Activated naive CD8-positive, alpha-beta T cell (primary cell): ENCODE data around the gene FBXO48.
"Not testable (repeated sequence)": the region's sequence is repeated elsewhere in the genome, so short reads cannot be mapped to it uniquely, and the experiment has no call there.

Source experiments
- H3K27ac Mint-ChIP-seq: one replicate; pipeline ENCODE4 v1.8.0; 2021; ENCODE audit warnings: mixed read lengths
- H3K27me3 Mint-ChIP-seq: one replicate; pipeline ENCODE4 v1.8.0; 2021; ENCODE audit warnings: mixed read lengths
- H3K36me3 Mint-ChIP-seq: one replicate; pipeline ENCODE4 v1.8.0; 2021; ENCODE audit warnings: mixed read lengths
- H3K4me1 Mint-ChIP-seq: one replicate; pipeline ENCODE4 v1.8.0; 2021; ENCODE audit warnings: low read depth, mixed read lengths
- H3K4me3 Mint-ChIP-seq: one replicate; pipeline ENCODE4 v1.8.0; 2021; ENCODE audit warnings: mild to moderate bottlenecking, mixed read lengths
- H3K9me3 Mint-ChIP-seq: one replicate; pipeline ENCODE4 v1.8.0; 2021; ENCODE audit warnings: low read depth, mixed read lengths

The FBXO48 gene

GRCh38 chr2:68458981-68459380, 8.1 kb downstream of the FBXO48 start:
- Mint-ChIP-seq H3K27ac (no peak overlapping the region), H3K4me1 (peaks cover 3% of the 10 kb centered on the region), H3K9me3 (no peaks in the 10 kb centered on the region), H3K4me3 (no peak overlapping the region), H3K36me3 (no peaks in the 10 kb centered on the region), H3K27me3 (no peaks in the 10 kb centered on the region)

GRCh38 chr2:68456198-68456597, 10.9 kb downstream of the FBXO48 start:
- Mint-ChIP-seq H3K36me3 (no peaks in the 10 kb centered on the region), H3K4me3 (no peak overlapping the region), H3K27me3 (no peaks in the 10 kb centered on the region), H3K27ac (no peak overlapping the region), H3K9me3 (no peaks in the 10 kb centered on the region), H3K4me1 (peaks cover 20% of the 10 kb centered on the region)

GRCh38 chr2:68454719-68455118, 12.4 kb downstream of the FBXO48 start:
- Mint-ChIP-seq H3K27ac (no peak overlapping the region), H3K4me1 (peaks cover 20% of the 10 kb centered on the region), H3K36me3 (no peaks in the 10 kb centered on the region)

GRCh38 chr2:68453761-68454360, 13.2 kb downstream of the FBXO48 start:
- peak overlapping the region; percentile 38 for H3K27ac Mint-ChIP-seq

More at GRCh38 chr2:68454719-68455118, 12.4 kb downstream of the FBXO48 start:
- Mint-ChIP-seq H3K27me3 (no peaks in the 10 kb centered on the region), H3K4me3 (no peak overlapping the region), H3K9me3 (no peaks in the 10 kb centered on the region)

GRCh38 chr2:68452158-68452900, 14.8 kb downstream of the FBXO48 start:
- no peak overlapping the region for H3K27ac Mint-ChIP-seq
- no peaks in the 10 kb centered on the region for H3K27me3 Mint-ChIP-seq
- H3K4me3 Mint-ChIP-seq, result no peak overlapping the region
- no peaks in the 10 kb centered on the region for H3K36me3 Mint-ChIP-seq
- H3K4me1 Mint-ChIP-seq, result peaks cover 20% of the 10 kb centered on the region
- H3K9me3 Mint-ChIP-seq, result no peaks in the 10 kb centered on the region

More at GRCh38 chr2:68453761-68454360, 13.2 kb downstream of the FBXO48 start:
- no peaks in the 10 kb centered on the region for H3K36me3 Mint-ChIP-seq
- H3K4me1 Mint-ChIP-seq, result peaks cover 20% of the 10 kb centered on the region
- H3K4me3 Mint-ChIP-seq, result no peak overlapping the region
- H3K9me3 Mint-ChIP-seq, result no peaks in the 10 kb centered on the region
- no peaks in the 10 kb centered on the region for H3K27me3 Mint-ChIP-seq

- no peaks in the 10 kb centered on the region for H3K27me3 Mint-ChIP-seq
- no peaks in the 10 kb centered on the region for H3K9me3 Mint-ChIP-seq
- H3K4me3 Mint-ChIP-seq, result no peak overlapping the region
- no peak overlapping the region for H3K27ac Mint-ChIP-seq
- peaks cover 19% of the 10 kb centered on the region for H3K4me1 Mint-ChIP-seq
- no peaks in the 10 kb centered on the region for H3K36me3 Mint-ChIP-seq
These were observed 18.1 kb downstream of the FBXO48 start for GRCh38 chr2:68448671-68449653.

- Mint-ChIP-seq H3K4me1 (peaks cover 2% of the 10 kb centered on the region), H3K36me3 (no peaks in the 10 kb centered on the region), H3K4me3 (no peak overlapping the region), H3K27ac (no peak overlapping the region), H3K9me3 (no peaks in the 10 kb centered on the region), H3K27me3 (no peaks in the 10 kb centered on the region)
These were observed 20.0 kb downstream of the FBXO48 start for GRCh38 chr2:68447118-68447517.

GRCh38 chr2:68446425-68446824, 20.7 kb downstream of the FBXO48 start:
- not testable (repeated sequence) for H3K27me3 Mint-ChIP-seq, H3K4me3 Mint-ChIP-seq, H3K9me3 Mint-ChIP-seq, H3K4me1 Mint-ChIP-seq, H3K27ac Mint-ChIP-seq, H3K36me3 Mint-ChIP-seq

GRCh38 chr2:68441994-68442322, 25.1 kb downstream of the FBXO48 start:
- H3K4me3 Mint-ChIP-seq, result no peak overlapping the region
- peaks cover 14% of the 10 kb centered on the region for H3K4me1 Mint-ChIP-seq
- H3K9me3 Mint-ChIP-seq, result no peaks in the 10 kb centered on the region
- no peak overlapping the region for H3K27ac Mint-ChIP-seq
- no peaks in the 10 kb centered on the region for H3K27me3 Mint-ChIP-seq
- no peaks in the 10 kb centered on the region for H3K36me3 Mint-ChIP-seq

GRCh38 chr2:68441179-68441993, 25.7 kb downstream of the FBXO48 start:
- H3K4me3 Mint-ChIP-seq, result peak overlapping the region; percentile 61

GRCh38 chr2:68438455-68439303, 28.4 kb downstream of the FBXO48 start:
- Mint-ChIP-seq H3K4me1 (peaks cover 14% of the 10 kb centered on the region), H3K9me3 (no peaks in the 10 kb centered on the region), H3K36me3 (no peaks in the 10 kb centered on the region), H3K27ac (no peak overlapping the region), H3K27me3 (no peaks in the 10 kb centered on the region), H3K4me3 (no peak overlapping the region)

More at GRCh38 chr2:68441179-68441993, 25.7 kb downstream of the FBXO48 start:
- H3K4me1 Mint-ChIP-seq, result peaks cover 14% of the 10 kb centered on the region
- H3K9me3 Mint-ChIP-seq, result no peaks in the 10 kb centered on the region
- H3K36me3 Mint-ChIP-seq, result no peaks in the 10 kb centered on the region
- peak overlapping the region; percentile 86 for H3K27ac Mint-ChIP-seq
- H3K27me3 Mint-ChIP-seq, result no peaks in the 10 kb centered on the region

GRCh38 chr2:68436270-68436669, 30.8 kb downstream of the FBXO48 start:
- H3K9me3 Mint-ChIP-seq, result no peaks in the 10 kb centered on the region
- H3K36me3 Mint-ChIP-seq, result no peaks in the 10 kb centered on the region
- H3K4me1 Mint-ChIP-seq, result peaks cover 10% of the 10 kb centered on the region
- no peak overlapping the region for H3K27ac Mint-ChIP-seq
- H3K27me3 Mint-ChIP-seq, result no peaks in the 10 kb centered on the region
- H3K4me3 Mint-ChIP-seq, result no peak overlapping the region

- Mint-ChIP-seq H3K27ac (no peak overlapping the region), H3K27me3 (no peaks in the 10 kb centered on the region), H3K4me1 (peaks cover 4% of the 10 kb centered on the region), H3K9me3 (no peaks in the 10 kb centered on the region), H3K4me3 (no peak overlapping the region), H3K36me3 (no peaks in the 10 kb centered on the region)
These were observed 31.5 kb downstream of the FBXO48 start for GRCh38 chr2:68435615-68436014.

- Mint-ChIP-seq H3K9me3 (no peaks in the 10 kb centered on the region), H3K27me3 (no peaks in the 10 kb centered on the region), H3K27ac (no peak overlapping the region), H3K4me3 (no peak overlapping the region), H3K36me3 (no peaks in the 10 kb centered on the region), H3K4me1 (no peaks in the 10 kb centered on the region)
These were observed 32.1 kb downstream of the FBXO48 start for GRCh38 chr2:68434981-68435380.
